ENCODE measurements around the gene KCNN3. TPM values are rescaled to one million over a fixed set of nuclear protein-coding genes. Genes with fewer than 3 reads are reported as not detected.
A peak's percentile ranks its signal among the peaks of the same experiment; 100 is the strongest.

The KCNN3 gene
- total RNA-seq, 6 experiments from 2014 or later = not detected

GRCh38 chr1:154750681-154751665, 119.1 kb downstream of the KCNN3 start:
- H3K4me1 Mint-ChIP-seq (ENCODE audit: low read depth) = no peaks in the 10 kb centered on the region
- H3K27ac Mint-ChIP-seq = no peak overlapping the region
- DNase-seq = no peak
- H3K27me3 Mint-ChIP-seq (ENCODE audit: insufficient read depth) = peaks cover 72% of the 10 kb centered on the region
- TF ChIP-seq, protein P1, sequence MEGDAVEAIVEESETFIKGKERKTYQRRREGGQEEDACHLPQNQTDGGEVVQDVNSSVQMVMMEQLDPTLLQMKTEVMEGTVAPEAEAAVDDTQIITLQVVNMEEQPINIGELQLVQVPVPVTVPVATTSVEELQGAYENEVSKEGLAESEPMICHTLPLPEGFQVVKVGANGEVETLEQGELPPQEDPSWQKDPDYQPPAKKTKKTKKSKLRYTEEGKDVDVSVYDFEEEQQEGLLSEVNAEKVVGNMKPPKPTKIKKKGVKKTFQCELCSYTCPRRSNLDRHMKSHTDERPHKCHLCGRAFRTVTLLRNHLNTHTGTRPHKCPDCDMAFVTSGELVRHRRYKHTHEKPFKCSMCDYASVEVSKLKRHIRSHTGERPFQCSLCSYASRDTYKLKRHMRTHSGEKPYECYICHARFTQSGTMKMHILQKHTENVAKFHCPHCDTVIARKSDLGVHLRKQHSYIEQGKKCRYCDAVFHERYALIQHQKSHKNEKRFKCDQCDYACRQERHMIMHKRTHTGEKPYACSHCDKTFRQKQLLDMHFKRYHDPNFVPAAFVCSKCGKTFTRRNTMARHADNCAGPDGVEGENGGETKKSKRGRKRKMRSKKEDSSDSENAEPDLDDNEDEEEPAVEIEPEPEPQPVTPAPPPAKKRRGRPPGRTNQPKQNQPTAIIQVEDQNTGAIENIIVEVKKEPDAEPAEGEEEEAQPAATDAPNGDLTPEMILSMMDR (IDR thresholded peaks at IDR 0.05) = no peak
- no peaks in the 10 kb centered on the region for H3K9me3 Mint-ChIP-seq
- H3K36me3 Mint-ChIP-seq (ENCODE audit: low read depth) = no peaks in the 10 kb centered on the region
- H3K4me3 Mint-ChIP-seq = no peak overlapping the region

DNA sequence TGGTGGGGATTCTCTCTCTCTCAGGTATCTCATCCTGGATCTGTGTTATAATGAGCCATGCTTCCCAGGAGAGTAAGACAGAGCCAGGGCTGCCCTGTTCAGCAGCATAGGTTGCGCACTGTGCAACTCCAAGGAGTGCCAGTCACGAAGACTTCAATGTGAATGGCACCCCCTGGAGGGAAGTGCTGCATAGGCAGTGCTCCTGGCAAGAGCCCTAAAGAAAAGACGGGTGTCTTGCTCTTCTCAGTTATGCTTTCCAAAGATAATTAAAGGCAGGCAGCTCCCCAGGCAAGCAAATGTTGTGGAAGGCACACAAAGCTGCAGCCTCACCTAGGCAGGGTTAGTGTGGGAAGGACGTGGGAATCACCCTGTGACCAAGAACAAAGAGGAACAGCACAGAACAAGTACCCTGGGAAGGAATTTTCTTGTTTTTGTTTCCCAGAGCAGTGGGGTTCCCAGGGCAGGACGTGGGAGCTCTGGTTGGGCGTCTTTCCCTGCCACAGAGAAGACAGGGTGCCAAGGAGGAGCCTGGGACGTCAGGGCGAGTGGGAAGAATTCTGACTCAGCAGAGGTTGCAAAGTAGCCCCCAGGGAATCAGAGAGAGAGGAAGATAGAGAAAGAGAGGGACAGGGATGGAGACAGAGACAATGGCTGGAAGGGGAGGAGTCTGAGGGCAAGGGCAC, 120.9 kb downstream of the KCNN3 start:
- Mint-ChIP-seq H3K27ac (no peak overlapping the region), H3K9me3 (no peaks in the 10 kb centered on the region), H3K27me3 (ENCODE audit: insufficient read depth) (peaks cover 78% of the 10 kb centered on the region), H3K4me1 (ENCODE audit: low read depth) (no peaks in the 10 kb centered on the region), H3K4me3 (no peak overlapping the region), H3K36me3 (ENCODE audit: low read depth) (no peaks in the 10 kb centered on the region)
- DNase-seq = no peak
- TF ChIP-seq, protein P1 (IDR thresholded peaks at IDR 0.05) = peak; percentile 72

- H3K27ac Mint-ChIP-seq = no peak overlapping the region
Observed at GRCh38 chr1:154748405-154748775, 121.7 kb downstream of the KCNN3 start.

GRCh38 chr1:154747740-154748404, 122.2 kb downstream of the KCNN3 start:
- no peak for DNase-seq
- H3K27ac Mint-ChIP-seq = no peak overlapping the region
- H3K4me3 Mint-ChIP-seq = no peak overlapping the region
- TF ChIP-seq, protein P1 (IDR thresholded peaks at IDR 0.05) = no peak
- H3K9me3 Mint-ChIP-seq = no peaks in the 10 kb centered on the region
- H3K4me1 Mint-ChIP-seq (ENCODE audit: low read depth) = no peaks in the 10 kb centered on the region
- no peaks in the 10 kb centered on the region for H3K36me3 Mint-ChIP-seq (ENCODE audit: low read depth)
- H3K27me3 Mint-ChIP-seq (ENCODE audit: insufficient read depth) = peaks cover 76% of the 10 kb centered on the region

More at GRCh38 chr1:154748405-154748775, 121.7 kb downstream of the KCNN3 start:
- DNase-seq = no peak
- peaks cover 78% of the 10 kb centered on the region for H3K27me3 Mint-ChIP-seq (ENCODE audit: insufficient read depth)
- no peak overlapping the region for H3K4me3 Mint-ChIP-seq
- H3K4me1 Mint-ChIP-seq (ENCODE audit: low read depth) = no peaks in the 10 kb centered on the region
- TF ChIP-seq, protein P1 (IDR thresholded peaks at IDR 0.05) = no peak
- no peaks in the 10 kb centered on the region for H3K9me3 Mint-ChIP-seq
- no peaks in the 10 kb centered on the region for H3K36me3 Mint-ChIP-seq (ENCODE audit: low read depth)

GRCh38 chr1:154747380-154747739, 122.7 kb downstream of the KCNN3 start:
- Mint-ChIP-seq H3K27ac (no peak overlapping the region), H3K4me3 (no peak overlapping the region), H3K27me3 (ENCODE audit: insufficient read depth) (peaks cover 73% of the 10 kb centered on the region), H3K9me3 (no peaks in the 10 kb centered on the region), H3K36me3 (ENCODE audit: low read depth) (no peaks in the 10 kb centered on the region), H3K4me1 (ENCODE audit: low read depth) (no peaks in the 10 kb centered on the region)
- TF ChIP-seq, protein P1 (IDR thresholded peaks at IDR 0.05) = no peak
- DNase-seq = no peak
